Panc1 (cell line): ENCODE results near the gene SLC25A27. TPM values are rescaled to one million over a fixed set of nuclear protein-coding genes. Genes with fewer than 3 reads are reported as not detected.
A peak's percentile ranks its signal among the peaks of the same experiment; 100 is the strongest.

Experiments
- ATAC-seq: fragments of 200-7000 bp; cut with Tn5 transposase; 2 replicates; pipeline ENCODE4 v1.9.1; 2020; ENCODE audit warnings: mild to moderate bottlenecking, moderate library complexity
- BruUV-seq: library from RNA; stranded (reverse); fragments of 400-500 nt; replicated peaks from 2 replicates; lab custom pipeline; 2021; lab: Mats Ljungman, UMichigan
- CTCF ChIA-PET: fragments of 300-600 bp; sonication (Branson Sonifier 250); formaldehyde crosslinking; loops from one replicate; lab custom pipeline; 2022; ENCODE audit warnings: antibody characterized with exemption; lab: Charles Lee
- POLR2A ChIA-PET: fragments of 300-600 bp; sonication (Branson Sonifier 250); formaldehyde crosslinking; loops from one replicate; lab custom pipeline; 2022; ENCODE audit warnings: antibody characterized with exemption; lab: Charles Lee
- DNase-seq: peaks from one replicate; pipeline ENCODE4 v3.0.0-alpha.2; 2010; ENCODE audit warnings: low read depth, low spot score
- H3K27ac ChIP-seq: 2 replicates; pipeline ENCODE4 v1.5.1; 2011; ENCODE audit warnings: mild to moderate bottlenecking, low read length, inconsistent platforms
- H3K27me3 ChIP-seq: fragments of 200-500 bp; sonication (Bioruptor generic); 2 replicates; pipeline ENCODE4 v1.6.0; 2014; ENCODE audit warnings: low read length, inconsistent platforms; ENCODE audit not compliant: control insufficient read depth, insufficient read depth
- H3K36me3 ChIP-seq: fragments of 200-500 bp; sonication (Bioruptor generic); 2 replicates; pipeline ENCODE4 v1.5.1; 2014; ENCODE audit warnings: inconsistent platforms, mild to moderate bottlenecking, low read length, moderate library complexity; ENCODE audit not compliant: control insufficient read depth, insufficient read depth
- H3K4me1 ChIP-seq: 2 replicates; pipeline ENCODE4 v1.5.1; 2011; ENCODE audit warnings: inconsistent platforms, mild to moderate bottlenecking, low read length, moderate library complexity; ENCODE audit not compliant: control insufficient read depth, insufficient read depth
- H3K4me3 ChIP-seq, 2 experiments: 2 replicates each; pipeline ENCODE4 v1.5.1; 2011 to 2012; ENCODE audit warnings: low read depth in 2 of 2, low read length in 2 of 2, mild to moderate bottlenecking in 2 of 2, inconsistent platforms in 1 of 2, moderate library complexity in 1 of 2
- H3K9me3 ChIP-seq: fragments of 200-500 bp; sonication (Bioruptor generic); 2 replicates; pipeline ENCODE4 v1.5.1; 2014; ENCODE audit warnings: low read depth, mild to moderate bottlenecking, inconsistent platforms, low read length, moderate library complexity; ENCODE audit not compliant: control insufficient read depth, insufficient read depth
- POLR2AphosphoS5 ChIP-seq: IDR thresholded peaks from 2 replicates; pipeline ENCODE4 v1.6.1; 2012; ENCODE audit warnings: mild to moderate bottlenecking, low read depth, low read length, moderate library complexity
- SIN3A ChIP-seq: IDR thresholded peaks from 2 replicates; pipeline ENCODE4 v1.6.1; 2012; ENCODE audit warnings: low read depth, mild to moderate bottlenecking, low read length, moderate library complexity, borderline replicate concordance; ENCODE audit not compliant: insufficient read depth
- TCF7L2 ChIP-seq: IDR thresholded peaks from 2 replicates; pipeline ENCODE4 v1.6.1; 2011; ENCODE audit warnings: mild to moderate bottlenecking, low read depth, low read length, inconsistent platforms
- in situ Hi-C: cut with HindIII; loops from 2 replicates; pipeline ENCODE4 v1.10.0; 2016; ENCODE audit warnings: low sequenced_read_pairs, low pct_unique_long_range_greater_than_20kb
- intact Hi-C: fragments of 100-400 bp; cut with micrococcal nuclease; formaldehyde crosslinking; loops from one replicate; pipeline ENCODE4 v1.10.0; 2022; ENCODE audit not compliant: unreplicated experiment
- total RNA-seq: library from RNA; stranded (reverse); gene quantifications from one replicate; pipeline ENCODE4 v1.2.1, GENCODE V29; 2021; ENCODE audit not compliant: unreplicated experiment
- TF ChIP-seq, protein P1 (sequence below): fragments of 450-650 bp; IDR thresholded peaks from 2 replicates; pipeline ENCODE4 v1.5.1; 2017; ENCODE audit warnings: mild to moderate bottlenecking
- TF ChIP-seq, protein P2 (sequence below), 2 experiments: IDR thresholded peaks; 2 replicates each; pipeline ENCODE4 v1.6.1; 2011 to 2012; ENCODE audit warnings: low read depth in 2 of 2, control low read depth in 1 of 2, low read length in 1 of 2, mild to moderate bottlenecking in 1 of 2, moderate library complexity in 1 of 2; ENCODE audit not compliant: insufficient read depth in 1 of 2

Gene SLC25A27
- total RNA-seq, 1 experiment from 2014 or later: 0.77 TPM

DNA sequence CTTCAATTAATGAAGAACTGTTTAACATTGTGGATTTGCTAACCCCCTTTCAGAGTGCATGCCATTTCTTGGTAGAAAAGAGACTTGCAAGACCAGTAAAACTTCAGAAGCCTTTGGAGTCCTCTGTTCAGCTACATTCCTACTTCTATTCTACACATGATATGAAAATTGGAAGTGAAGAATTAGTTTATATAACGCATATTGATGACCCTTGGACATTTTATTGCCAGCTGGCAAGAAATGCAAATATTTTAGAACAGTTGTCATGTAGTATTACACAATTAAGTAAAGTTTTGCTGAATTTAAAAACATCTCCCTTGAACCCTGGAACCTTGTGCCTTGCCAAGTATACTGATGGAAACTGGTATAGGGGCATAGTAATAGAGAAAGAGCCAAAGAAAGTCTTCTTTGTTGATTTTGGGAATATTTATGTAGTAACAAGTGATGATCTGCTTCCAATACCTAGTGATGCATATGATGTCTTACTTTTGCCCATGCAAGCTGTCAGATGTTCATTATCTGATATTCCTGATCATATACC, 38.2 kb downstream of the SLC25A27 start:
- Histone ChIP-seq H3K27ac (no peak overlapping the region), H3K4me1 (no peaks in the 10 kb centered on the region), H3K4me3 (no peak overlapping the region), H3K36me3 (no peaks in the 10 kb centered on the region), H3K27me3 (peaks cover 5% of the 10 kb centered on the region), H3K9me3 (no peaks in the 10 kb centered on the region)
- DNase-seq (no peak), ATAC-seq (no peak)
- ChIA-PET CTCF (no interaction called here), POLR2A (interaction anchor here (0.6 kb wide), 1 partner anchor 55 kb away, joined by 5 read pairs; no protein-coding TSS in a partner anchor)
- no TSS peak for BruUV-seq
- in situ Hi-C loops: no loop called here
- intact Hi-C loops: no loop called here
- TF ChIP-seq TCF7L2: no peak
- TF ChIP-seq, protein P1, sequence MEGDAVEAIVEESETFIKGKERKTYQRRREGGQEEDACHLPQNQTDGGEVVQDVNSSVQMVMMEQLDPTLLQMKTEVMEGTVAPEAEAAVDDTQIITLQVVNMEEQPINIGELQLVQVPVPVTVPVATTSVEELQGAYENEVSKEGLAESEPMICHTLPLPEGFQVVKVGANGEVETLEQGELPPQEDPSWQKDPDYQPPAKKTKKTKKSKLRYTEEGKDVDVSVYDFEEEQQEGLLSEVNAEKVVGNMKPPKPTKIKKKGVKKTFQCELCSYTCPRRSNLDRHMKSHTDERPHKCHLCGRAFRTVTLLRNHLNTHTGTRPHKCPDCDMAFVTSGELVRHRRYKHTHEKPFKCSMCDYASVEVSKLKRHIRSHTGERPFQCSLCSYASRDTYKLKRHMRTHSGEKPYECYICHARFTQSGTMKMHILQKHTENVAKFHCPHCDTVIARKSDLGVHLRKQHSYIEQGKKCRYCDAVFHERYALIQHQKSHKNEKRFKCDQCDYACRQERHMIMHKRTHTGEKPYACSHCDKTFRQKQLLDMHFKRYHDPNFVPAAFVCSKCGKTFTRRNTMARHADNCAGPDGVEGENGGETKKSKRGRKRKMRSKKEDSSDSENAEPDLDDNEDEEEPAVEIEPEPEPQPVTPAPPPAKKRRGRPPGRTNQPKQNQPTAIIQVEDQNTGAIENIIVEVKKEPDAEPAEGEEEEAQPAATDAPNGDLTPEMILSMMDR: no peak

DNA sequence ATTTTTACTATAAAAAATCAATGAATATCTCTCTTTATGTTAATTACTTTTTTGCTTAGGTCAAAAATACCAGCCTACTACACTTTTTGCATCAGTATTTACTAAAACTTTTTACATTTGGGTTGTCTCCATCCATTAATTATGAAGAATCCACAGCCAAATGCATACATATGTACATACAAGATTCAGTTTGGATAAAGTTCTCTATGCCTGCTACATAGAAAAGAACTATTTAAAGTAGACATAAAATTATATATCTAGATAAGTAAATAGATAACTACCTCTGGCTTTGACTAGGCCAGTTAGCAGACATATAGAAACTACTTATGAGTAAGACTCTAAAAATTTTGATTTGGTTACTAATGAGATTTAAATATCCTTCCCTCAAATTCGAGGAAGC, 47.2 kb downstream of the SLC25A27 start:
- Histone ChIP-seq H3K4me1 (no peaks in the 10 kb centered on the region), H3K27ac (no peak overlapping the region), H3K4me3 (no peak overlapping the region), H3K36me3 (no peaks in the 10 kb centered on the region), H3K9me3 (no peaks in the 10 kb centered on the region), H3K27me3 (peaks cover 4% of the 10 kb centered on the region; the same call in 1 of the 2 replicates)
- DNase-seq (no peak), ATAC-seq (no peak)
- POLR2A ChIA-PET: no interaction called here
- intact Hi-C loops (no loop called here), in situ Hi-C loops (no loop called here)
- no peak for TF ChIP-seq SIN3A
- no peak for TF ChIP-seq TCF7L2
- TF ChIP-seq, protein P2, sequence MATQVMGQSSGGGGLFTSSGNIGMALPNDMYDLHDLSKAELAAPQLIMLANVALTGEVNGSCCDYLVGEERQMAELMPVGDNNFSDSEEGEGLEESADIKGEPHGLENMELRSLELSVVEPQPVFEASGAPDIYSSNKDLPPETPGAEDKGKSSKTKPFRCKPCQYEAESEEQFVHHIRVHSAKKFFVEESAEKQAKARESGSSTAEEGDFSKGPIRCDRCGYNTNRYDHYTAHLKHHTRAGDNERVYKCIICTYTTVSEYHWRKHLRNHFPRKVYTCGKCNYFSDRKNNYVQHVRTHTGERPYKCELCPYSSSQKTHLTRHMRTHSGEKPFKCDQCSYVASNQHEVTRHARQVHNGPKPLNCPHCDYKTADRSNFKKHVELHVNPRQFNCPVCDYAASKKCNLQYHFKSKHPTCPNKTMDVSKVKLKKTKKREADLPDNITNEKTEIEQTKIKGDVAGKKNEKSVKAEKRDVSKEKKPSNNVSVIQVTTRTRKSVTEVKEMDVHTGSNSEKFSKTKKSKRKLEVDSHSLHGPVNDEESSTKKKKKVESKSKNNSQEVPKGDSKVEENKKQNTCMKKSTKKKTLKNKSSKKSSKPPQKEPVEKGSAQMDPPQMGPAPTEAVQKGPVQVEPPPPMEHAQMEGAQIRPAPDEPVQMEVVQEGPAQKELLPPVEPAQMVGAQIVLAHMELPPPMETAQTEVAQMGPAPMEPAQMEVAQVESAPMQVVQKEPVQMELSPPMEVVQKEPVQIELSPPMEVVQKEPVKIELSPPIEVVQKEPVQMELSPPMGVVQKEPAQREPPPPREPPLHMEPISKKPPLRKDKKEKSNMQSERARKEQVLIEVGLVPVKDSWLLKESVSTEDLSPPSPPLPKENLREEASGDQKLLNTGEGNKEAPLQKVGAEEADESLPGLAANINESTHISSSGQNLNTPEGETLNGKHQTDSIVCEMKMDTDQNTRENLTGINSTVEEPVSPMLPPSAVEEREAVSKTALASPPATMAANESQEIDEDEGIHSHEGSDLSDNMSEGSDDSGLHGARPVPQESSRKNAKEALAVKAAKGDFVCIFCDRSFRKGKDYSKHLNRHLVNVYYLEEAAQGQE (IDR thresholded peaks at IDR 0.05; ENCODE audit: insufficient read depth in 1 of 2, low read depth in 2 of 2, low read length in 1 of 2): no peak
- TF ChIP-seq POLR2AphosphoS5: no peak
- CTCF ChIA-PET: no interaction called here
- no TSS peak for BruUV-seq

DNA sequence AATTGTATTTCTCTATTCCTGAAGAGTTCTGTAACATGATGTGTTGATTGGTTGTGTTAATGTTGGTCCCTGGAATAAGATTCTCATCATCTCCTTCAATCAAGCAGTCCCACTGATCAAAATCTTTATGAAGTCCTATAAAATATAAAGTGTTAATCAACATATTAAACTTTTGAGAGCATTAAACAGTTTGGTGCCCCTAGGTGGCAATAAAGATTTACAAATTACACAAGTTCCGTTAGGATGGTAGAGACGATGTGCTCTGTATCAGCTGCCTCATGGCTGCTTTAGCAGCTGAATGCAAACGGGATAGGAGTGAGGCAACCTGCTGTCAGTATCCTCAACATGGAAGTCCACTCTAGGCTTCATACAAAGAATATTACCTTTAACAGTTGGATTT, 51.8 kb downstream of the SLC25A27 start:
- no peak for DNase-seq
- Histone ChIP-seq H3K4me1 (no peaks in the 10 kb centered on the region), H3K27me3 (no peaks in the 10 kb centered on the region), H3K36me3 (no peaks in the 10 kb centered on the region), H3K27ac (no peak overlapping the region), H3K9me3 (no peaks in the 10 kb centered on the region), H3K4me3 (no peak overlapping the region)
- intact Hi-C loops: loop anchor here (2.0 kb wide), 1 partner anchor 76 kb away; no protein-coding TSS in a partner anchor
- POLR2A ChIA-PET: no interaction called here
- 0 out of 2 replicates have a peak, but pooled peaks have one; percentile 62 for ATAC-seq
- BruUV-seq: no TSS peak
- CTCF ChIA-PET: no interaction called here
- TF ChIP-seq TCF7L2: no peak
- no peak for TF ChIP-seq POLR2AphosphoS5
- no peak for TF ChIP-seq SIN3A
- TF ChIP-seq, protein P2 (IDR thresholded peaks at IDR 0.05; ENCODE audit: insufficient read depth in 1 of 2, low read depth in 2 of 2, low read length in 1 of 2): no peak
- TF ChIP-seq, protein P1: peak; percentile 21; the same call in 1 of the 2 replicates
- in situ Hi-C loops: no loop called here
